ENCODE data around the gene KRT39.

Gene KRT39

DNA sequence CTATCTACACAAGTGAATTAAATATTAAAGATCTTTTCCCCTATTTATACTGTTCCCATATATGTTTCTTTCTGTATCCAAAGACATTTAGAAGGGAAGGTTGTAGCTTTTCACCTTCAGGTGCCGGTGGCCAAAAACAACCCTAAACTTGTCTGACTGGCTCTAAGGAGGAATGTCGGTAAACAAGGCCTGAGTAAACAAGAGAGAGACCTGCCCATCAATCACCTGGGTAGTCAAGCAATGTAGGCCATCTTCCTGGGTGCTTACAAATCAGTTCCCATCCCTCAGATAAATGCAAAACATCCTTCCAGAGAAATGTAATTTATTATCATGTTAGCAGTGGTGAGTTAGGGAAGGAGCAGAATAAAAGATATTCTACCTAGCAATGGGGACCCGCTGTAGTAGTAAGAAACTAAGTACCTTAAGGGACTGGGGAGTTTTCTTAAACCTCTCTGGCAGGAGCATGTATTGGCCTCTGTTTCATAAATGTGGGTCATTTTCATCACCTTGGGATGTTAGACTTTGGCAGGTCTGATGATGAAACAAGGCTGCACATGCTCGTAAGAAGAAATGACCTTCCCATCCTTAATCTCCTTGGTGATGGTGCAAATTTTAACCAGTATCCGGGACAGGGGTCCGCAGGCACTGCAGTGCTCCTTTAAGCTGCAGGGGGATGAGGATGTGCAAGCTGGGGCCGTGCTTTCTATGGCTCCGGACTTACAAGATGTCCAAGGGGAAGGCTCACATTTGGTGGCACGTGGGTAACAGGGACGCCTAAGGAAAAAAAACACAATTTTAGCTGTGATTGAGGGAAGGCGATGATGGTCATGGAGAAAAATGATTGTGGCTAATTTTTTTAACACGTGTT lies 8.4 kb downstream of the KRT39 start:
- DNase-seq (no peak), ATAC-seq (no peak)
- Mint-ChIP-seq H3K4me1 (no peaks in the 10 kb centered on the region), H3K27ac (no peak overlapping the region), H3K9me3 (no peaks in the 10 kb centered on the region), H3K4me3 (no peak overlapping the region), H3K27me3 (peaks cover 24% of the 10 kb centered on the region)

DNA sequence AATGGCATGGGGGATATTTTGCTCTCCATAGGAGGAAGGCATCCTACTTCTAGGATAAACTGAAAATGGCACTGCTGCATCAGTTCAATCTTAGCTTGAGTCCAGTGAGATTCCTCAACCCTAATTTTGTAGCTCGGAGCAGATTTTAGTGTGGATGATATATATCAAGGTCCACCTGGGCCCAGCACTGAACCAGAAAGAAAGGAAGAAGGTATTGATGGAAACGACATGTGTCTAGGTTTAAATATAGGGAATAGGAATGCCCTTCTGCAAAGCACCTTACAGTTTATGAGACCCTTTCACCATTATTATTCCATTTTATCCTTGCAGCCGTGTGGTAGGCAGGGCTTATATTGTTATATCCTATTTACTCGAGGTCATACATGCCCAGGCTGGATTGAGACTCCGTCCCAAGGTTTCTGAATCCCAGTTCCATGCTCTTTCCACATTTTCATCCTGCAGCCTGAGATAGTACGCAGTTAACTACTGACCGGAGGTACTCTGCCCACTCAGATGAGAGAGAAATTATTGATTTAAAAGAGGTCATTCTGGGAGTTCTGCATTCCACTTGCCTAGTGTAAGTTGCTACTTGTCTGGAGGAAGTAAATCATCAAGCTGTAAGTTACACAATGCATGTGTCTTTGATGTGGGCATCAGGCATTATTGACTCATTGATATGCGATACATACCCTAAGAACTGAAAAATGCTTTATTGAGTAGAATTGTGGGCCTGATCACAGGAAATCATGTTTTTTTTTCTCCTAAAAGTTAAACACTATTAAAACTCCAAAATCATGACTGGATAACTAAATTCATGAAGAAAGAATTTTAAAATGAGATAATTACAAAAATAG lies 10.1 kb downstream of the KRT39 start:
- H3K27ac Mint-ChIP-seq, result no peak overlapping the region
- no peaks in the 10 kb centered on the region for H3K4me1 Mint-ChIP-seq
- ATAC-seq (no peak), DNase-seq (no peak)
- peaks cover 31% of the 10 kb centered on the region for H3K27me3 Mint-ChIP-seq
- no peak overlapping the region for H3K4me3 Mint-ChIP-seq
- no peaks in the 10 kb centered on the region for H3K9me3 Mint-ChIP-seq

DNA sequence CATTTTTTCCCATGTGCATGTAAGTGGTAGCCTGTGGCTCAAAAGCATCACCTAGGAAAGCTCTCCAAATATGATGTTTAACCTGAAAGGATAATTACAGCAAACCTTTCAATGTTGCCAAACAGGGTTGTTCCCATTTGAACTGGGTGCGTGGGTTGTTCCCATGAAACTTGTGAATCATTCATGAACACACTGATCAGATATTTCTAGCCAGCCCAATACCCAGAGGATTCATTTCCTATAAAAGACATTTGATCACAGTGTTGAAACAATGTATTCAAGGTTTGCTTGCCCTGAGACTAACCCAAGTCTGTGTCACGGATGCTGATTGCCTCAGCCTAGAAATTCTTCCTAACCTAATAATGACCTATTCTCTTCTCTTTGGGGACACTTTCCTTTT lies 12.9 kb downstream of the KRT39 start:
- Mint-ChIP-seq H3K27me3 (peaks cover 54% of the 10 kb centered on the region), H3K4me1 (no peaks in the 10 kb centered on the region), H3K9me3 (no peaks in the 10 kb centered on the region), H3K4me3 (no peak overlapping the region), H3K27ac (no peak overlapping the region)
- ATAC-seq (no peak), DNase-seq (no peak)

DNA sequence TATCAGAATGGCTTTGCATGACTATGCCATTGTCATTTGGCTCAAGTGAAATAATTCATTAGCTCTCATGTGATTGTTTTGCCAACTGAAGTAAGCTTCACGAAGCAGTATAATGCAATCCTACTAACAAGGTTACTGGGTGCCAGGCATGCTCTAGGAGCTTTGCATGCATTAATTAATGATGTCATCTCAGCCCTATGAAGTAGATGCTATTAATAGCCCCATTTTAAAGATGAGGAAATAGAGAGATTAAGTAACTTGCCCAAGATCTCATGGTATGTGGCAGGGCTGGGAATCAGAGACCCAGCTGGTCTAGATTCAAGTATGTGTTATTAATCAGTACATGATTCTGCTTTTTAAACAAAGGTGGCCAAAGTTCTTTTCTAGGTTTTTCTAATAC lies 14.1 kb downstream of the KRT39 start:
- no peaks in the 10 kb centered on the region for H3K9me3 Mint-ChIP-seq
- H3K27me3 Mint-ChIP-seq, result peaks cover 64% of the 10 kb centered on the region
- no peak overlapping the region for H3K27ac Mint-ChIP-seq
- DNase-seq (no peak), ATAC-seq (no peak)
- no peaks in the 10 kb centered on the region for H3K4me1 Mint-ChIP-seq
- H3K4me3 Mint-ChIP-seq, result no peak overlapping the region

DNA sequence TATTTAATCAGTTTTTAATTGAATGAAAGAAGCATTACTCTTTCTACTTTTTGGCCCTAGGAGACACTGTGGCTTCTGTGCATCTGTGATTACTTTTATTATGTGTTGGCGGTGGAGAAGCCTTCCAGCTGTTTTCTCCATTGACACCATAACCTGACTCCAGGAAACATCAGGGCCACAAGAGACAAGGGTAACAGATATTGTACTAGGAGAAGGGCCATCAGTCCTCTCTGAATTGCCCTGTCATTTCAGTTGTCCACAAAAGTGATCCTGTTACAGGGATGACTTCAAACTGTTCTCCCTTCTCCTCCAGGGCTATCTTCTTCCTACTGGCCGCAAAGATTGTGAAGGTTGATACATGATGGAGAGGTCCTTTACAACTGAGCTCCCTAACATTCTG lies 14.6 kb downstream of the KRT39 start:
- peaks cover 67% of the 10 kb centered on the region for H3K27me3 Mint-ChIP-seq
- ATAC-seq (no peak), DNase-seq (no peak)
- H3K9me3 Mint-ChIP-seq, result no peaks in the 10 kb centered on the region
- no peaks in the 10 kb centered on the region for H3K4me1 Mint-ChIP-seq
- no peak overlapping the region for H3K27ac Mint-ChIP-seq
- no peak overlapping the region for H3K4me3 Mint-ChIP-seq

DNA sequence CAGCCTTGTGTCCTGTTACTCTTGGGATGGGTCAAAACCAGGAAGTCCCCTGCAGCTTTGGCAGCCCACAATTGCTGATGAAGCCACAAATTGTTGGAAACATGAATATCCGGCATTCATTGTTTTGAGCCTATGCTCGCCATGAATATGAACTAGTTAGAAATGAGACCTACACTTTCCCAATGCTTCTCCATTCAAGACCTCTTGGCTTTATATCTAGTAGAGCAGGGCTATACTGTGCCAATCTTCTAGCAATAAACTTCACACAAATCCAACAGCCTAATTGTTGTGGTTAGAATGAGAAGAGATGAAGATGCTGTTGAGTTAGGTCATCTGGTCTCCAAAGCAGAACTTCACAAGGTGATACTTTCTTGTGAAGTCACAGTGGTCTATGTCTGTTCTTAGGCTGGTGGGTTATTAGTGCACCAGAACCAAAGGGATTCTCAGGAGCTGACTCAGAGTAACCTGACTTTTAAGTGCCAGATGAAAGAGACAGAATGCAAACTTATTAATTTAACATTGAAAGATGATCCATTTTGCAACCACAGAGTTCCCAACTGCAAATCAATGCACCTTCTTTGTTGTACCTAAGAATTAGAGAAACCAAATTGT lies 15.6 kb downstream of the KRT39 start:
- no peak for DNase-seq
- no peaks in the 10 kb centered on the region for H3K9me3 Mint-ChIP-seq
- H3K4me3 Mint-ChIP-seq, result no peak overlapping the region
- no peak for ATAC-seq
- peaks cover 77% of the 10 kb centered on the region for H3K27me3 Mint-ChIP-seq
- no peaks in the 10 kb centered on the region for H3K4me1 Mint-ChIP-seq
- no peak overlapping the region for H3K27ac Mint-ChIP-seq

DNA sequence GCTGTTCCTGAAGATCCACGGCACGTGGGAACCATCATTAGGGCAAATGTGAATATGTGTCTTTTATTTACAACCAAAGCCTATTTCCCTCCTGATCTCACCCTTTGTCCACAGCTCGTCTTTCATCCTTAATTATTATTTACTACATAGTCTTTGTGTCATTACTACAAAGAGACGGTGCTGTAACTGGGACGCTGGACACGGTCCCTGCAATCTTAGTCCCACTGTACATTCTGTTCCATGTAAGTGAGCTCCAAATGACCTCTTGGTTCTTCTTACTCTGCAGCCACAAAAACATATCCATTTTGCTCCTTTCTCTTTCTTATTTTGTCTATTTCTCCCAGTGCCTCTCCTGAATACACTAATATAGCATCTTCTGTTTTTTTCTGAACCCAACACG lies 16.6 kb downstream of the KRT39 start:
- Mint-ChIP-seq H3K27me3 (peaks cover 77% of the 10 kb centered on the region), H3K4me3 (no peak overlapping the region), H3K9me3 (no peaks in the 10 kb centered on the region), H3K27ac (no peak overlapping the region), H3K4me1 (no peaks in the 10 kb centered on the region)
- no peak for ATAC-seq
- no peak for DNase-seq

DNA sequence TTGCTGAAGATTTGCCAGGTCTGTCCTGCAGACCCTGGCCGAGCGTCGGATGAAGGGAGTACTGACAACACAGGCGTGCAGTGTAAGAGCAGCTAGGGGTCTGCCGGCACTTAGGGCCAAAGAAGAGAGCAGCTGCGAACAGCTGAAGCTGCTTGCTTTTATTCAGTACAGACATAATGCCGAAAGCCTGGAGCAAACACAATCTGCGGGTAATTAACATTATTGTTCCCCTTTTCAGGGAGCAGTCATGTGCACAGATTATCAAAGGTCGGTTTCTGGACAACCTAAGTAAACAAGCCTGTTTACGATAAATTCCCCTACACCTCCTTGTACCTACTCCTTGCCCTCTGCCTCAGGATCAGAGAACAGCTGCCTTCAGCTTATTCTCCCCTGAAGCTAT lies 17.3 kb downstream of the KRT39 start:
- ATAC-seq, result no peak
- Mint-ChIP-seq H3K9me3 (no peaks in the 10 kb centered on the region), H3K27me3 (peaks cover 78% of the 10 kb centered on the region), H3K4me1 (no peaks in the 10 kb centered on the region), H3K27ac (no peak overlapping the region), H3K4me3 (no peak overlapping the region)
- no peak for DNase-seq

DNA sequence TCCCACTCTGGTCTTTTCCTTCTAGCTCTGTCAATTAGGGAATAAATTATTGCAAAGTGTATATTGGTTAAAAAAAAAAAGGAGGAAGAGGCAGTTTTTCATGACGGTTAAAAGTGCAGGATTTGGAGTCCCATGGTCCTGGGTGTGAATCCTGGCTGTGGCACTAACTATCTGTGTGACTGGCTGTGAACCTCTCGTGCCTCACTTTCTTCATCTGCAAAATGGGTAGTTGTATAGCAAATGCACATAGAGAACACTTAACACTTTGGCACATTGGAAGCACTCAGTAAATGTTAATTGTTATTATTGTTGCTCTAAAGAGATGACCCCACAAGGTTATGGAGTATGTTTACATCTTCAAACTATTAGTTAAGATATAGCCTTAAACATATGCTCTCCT lies 18.8 kb downstream of the KRT39 start:
- Mint-ChIP-seq H3K27ac (no peak overlapping the region), H3K27me3 (peaks cover 67% of the 10 kb centered on the region), H3K4me3 (no peak overlapping the region), H3K9me3 (no peaks in the 10 kb centered on the region), H3K4me1 (no peaks in the 10 kb centered on the region)
- no peak for DNase-seq
- no peak for ATAC-seq

DNA sequence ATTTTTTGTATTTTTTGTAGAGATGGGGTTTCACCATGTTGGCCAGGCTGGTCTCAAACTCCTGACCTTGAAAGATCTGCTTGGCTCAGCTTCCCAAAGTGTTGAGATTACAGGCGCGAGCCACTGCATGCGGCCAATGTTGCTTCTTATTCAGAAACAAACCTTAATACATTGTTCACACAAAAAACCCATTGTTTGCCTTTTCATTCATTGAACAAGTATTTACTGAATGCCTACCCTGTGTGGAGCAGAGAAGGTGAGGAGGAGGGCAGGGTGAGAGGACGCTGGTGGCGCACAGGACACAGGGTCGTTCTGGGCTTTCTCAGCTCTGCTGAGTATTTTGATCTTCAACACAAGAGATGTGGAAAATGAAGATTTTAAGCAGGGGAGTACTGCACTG lies 21.3 kb downstream of the KRT39 start:
- ATAC-seq (no peak), DNase-seq (no peak)
- H3K27ac Mint-ChIP-seq, result peak overlapping the region in 1 of 2 donors; percentile 60
- no peak overlapping the region for H3K4me3 Mint-ChIP-seq
- H3K9me3 Mint-ChIP-seq, result no peaks in the 10 kb centered on the region
- no peaks in the 10 kb centered on the region for H3K4me1 Mint-ChIP-seq
- H3K27me3 Mint-ChIP-seq, result peaks cover 56% of the 10 kb centered on the region

DNA sequence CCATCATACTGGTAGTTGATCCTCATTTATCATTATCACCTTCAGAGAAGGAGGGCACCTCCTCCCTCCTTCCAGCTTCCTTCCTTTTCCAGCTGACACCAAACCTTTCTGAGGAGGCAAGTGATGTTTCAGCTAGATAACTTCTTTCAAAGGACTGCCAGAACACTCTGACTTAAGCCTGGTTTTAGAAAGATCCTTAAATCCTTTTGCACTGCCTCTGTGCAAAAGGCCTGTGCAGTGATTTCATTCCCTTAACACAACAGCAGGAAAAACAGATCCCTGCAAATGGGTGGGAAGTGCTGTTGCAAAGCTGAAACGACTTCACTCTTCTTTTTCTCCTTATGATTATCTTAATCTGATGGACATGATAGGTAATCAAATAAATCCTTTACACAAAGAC lies 22.2 kb downstream of the KRT39 start:
- Mint-ChIP-seq H3K27me3 (peaks cover 47% of the 10 kb centered on the region), H3K9me3 (no peaks in the 10 kb centered on the region)
- no peak for ATAC-seq

DNA sequence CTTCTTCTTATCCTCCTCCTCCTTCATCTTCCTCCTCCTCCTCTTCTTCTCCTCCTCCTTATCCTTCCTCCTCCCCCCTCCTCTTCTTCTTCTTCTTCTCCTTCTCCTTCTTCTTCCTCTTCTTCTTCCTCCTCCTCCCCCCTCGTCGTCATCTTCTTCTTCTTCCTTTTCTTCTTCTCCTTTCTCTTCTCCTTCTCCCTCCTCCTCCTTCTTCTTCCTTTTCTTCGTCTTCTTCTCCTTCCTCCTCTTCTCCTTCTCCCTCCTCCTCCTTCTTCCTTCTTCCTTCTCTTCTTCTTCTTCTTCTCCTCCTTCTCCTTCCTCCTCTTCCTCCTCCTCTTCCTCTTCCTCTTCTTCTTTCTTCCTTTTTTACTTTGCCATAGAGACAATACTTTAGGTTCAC lies 24.2 kb downstream of the KRT39 start:
- Mint-ChIP-seq H3K4me1 (no peaks in the 10 kb centered on the region), H3K27ac (peak overlapping the region in 1 of 2 donors; percentile 2), H3K27me3 (peaks cover 31% of the 10 kb centered on the region), H3K9me3 (no peaks in the 10 kb centered on the region), H3K4me3 (no peak overlapping the region)
- DNase-seq (no peak), ATAC-seq (no peak)

More for the DNA sequence above, 22.2 kb downstream of the KRT39 start:
- no peak overlapping the region for H3K27ac Mint-ChIP-seq
- DNase-seq, result no peak
- no peak overlapping the region for H3K4me3 Mint-ChIP-seq
- no peaks in the 10 kb centered on the region for H3K4me1 Mint-ChIP-seq

DNA sequence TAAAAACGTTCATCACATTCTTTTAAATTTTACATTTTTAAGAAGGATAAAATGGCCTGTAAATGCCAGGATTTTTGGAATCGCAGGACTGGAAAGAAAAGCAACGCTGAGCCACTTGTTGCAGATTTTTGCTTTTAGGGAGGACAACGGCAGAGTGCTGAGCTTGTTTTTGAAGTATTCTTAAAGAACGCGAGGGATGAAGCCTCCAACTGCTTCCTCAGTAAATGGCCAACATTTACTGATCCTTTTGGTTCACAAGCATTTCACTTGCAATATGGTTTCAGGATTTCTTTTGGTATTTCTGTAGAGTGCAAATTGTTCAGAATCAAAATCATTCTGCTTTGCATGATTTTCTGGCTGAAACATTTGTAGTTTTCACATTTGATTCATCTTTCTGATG lies 26.5 kb downstream of the KRT39 start:
- H3K27ac Mint-ChIP-seq, result no peak overlapping the region
- DNase-seq (no peak), ATAC-seq (no peak)
- H3K4me1 Mint-ChIP-seq, result no peaks in the 10 kb centered on the region
- no peaks in the 10 kb centered on the region for H3K9me3 Mint-ChIP-seq
- H3K27me3 Mint-ChIP-seq, result peaks cover 22% of the 10 kb centered on the region
- H3K4me3 Mint-ChIP-seq, result no peak overlapping the region

DNA sequence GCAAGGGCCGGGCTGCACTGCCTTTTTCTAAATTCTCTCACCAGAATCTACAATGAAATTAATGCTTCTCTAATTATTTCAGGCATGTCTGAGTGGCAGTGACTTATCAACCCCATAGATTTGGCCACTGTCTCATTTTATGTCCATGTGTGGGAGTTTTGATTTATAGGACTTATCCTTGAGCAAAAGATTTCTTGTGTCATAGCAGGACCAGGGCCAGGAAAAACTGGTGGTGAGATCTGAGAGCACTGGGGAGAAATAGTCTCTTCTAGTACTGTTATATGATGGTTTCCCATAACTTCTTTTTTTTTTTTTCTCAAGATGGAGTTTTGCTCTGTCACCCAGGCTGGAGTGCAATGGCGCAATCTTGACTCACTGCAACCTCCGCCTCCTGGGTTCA lies 27.8 kb downstream of the KRT39 start:
- Mint-ChIP-seq H3K27ac (no peak overlapping the region), H3K27me3 (peaks cover 13% of the 10 kb centered on the region), H3K4me3 (no peak overlapping the region), H3K4me1 (no peaks in the 10 kb centered on the region), H3K9me3 (no peaks in the 10 kb centered on the region)
- DNase-seq (no peak), ATAC-seq (no peak)

DNA sequence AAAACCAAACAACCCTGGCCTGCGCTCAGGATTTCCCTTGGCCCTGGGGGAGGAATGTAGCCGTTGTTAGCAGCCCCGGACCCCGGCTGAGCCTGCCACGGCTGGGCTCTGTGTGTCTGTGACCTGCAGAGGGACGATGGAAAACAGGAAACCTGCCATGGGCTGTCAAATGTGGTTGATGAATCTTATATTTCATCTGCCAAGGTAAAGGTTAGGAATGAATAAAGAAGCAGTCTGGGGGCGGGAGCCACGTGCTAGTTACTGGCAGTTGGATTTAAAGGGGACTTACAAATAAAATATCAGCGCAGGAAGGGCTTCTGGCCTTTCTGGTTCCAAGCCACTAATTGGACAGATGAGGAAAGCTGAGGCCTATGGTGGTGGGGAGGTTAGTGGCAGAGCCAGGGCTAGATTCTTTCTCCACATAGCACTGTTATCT lies 29.3 kb downstream of the KRT39 start, which contains the start of gene KRT23:
Gene KRT23 (minus strand): TSS at position 263 of the 436 bp plus-strand sequence. CDS start 1,043 bp downstream, outside the sequence.
- Mint-ChIP-seq H3K27ac (peak within 1 kb of the TSS in 1 of 2 donors; percentile 46), H3K4me3 (no peak within 1 kb of the TSS), H3K27me3 (peaks cover 13% of the 10 kb centered on the region), H3K4me1 (no peaks in the 10 kb centered on the region), H3K9me3 (no peaks in the 10 kb centered on the region)
- DNase-seq (no peak), ATAC-seq (no peak)

DNA sequence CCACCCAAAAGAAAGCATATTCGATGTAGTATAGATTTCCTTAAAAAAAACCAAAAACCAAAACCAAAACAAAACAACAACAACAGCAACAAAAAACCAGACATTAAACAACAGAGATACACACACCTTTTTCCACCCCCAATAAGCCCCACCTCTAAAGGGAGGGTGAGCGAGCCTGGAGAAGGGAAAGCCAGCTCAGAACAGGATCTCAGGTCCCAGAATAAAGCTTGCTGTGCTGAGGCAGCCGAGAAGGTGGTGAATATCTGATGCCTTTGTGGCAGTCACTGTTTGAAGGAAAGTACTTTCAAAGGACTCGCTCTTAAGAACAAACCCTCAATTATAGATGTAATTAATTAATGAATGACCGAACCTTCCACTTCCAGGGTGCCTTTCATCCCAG lies 29.8 kb downstream of the KRT39 start:
- Mint-ChIP-seq H3K4me1 (no peaks in the 10 kb centered on the region), H3K27ac (no peak overlapping the region), H3K4me3 (no peak overlapping the region), H3K9me3 (no peaks in the 10 kb centered on the region), H3K27me3 (peaks cover 13% of the 10 kb centered on the region)
- DNase-seq (no peak), ATAC-seq (no peak)
